GM18511 (cell line): ENCODE results near the gene TTLL1.
"Not testable (repeated sequence)": the region's sequence is repeated elsewhere in the genome, so short reads cannot be mapped to it uniquely, and the experiment has no call there.

Source experiments
- ATAC-seq: cut with Tn5 transposase; IDR thresholded peaks from one replicate; pipeline ENCODE4 v1.9.1; 2021; ENCODE audit warnings: mild to moderate bottlenecking, moderate library complexity; ENCODE audit not compliant: unreplicated experiment

Gene TTLL1

GRCh38 chr22:43078522-43078921 lies 10.7 kb downstream of the TTLL1 start:
- no peak for ATAC-seq

GRCh38 chr22:43077121-43077877 lies 11.9 kb downstream of the TTLL1 start:
- no peak for ATAC-seq

- ATAC-seq = no peak
Measured at GRCh38 chr22:43066844-43067385, 22.3 kb downstream of the TTLL1 start.

GRCh38 chr22:43066134-43066533 lies 23.1 kb downstream of the TTLL1 start:
- ATAC-seq = no peak

GRCh38 chr22:43060183-43060582 lies 29.0 kb downstream of the TTLL1 start:
- no peak for ATAC-seq

- no peak for ATAC-seq
Measured at GRCh38 chr22:43057641-43058040, 31.6 kb downstream of the TTLL1 start.

GRCh38 chr22:43053176-43053575 lies 36.0 kb downstream of the TTLL1 start:
- no peak for ATAC-seq

GRCh38 chr22:43050995-43051394 lies 38.2 kb downstream of the TTLL1 start:
- ATAC-seq = no peak

- ATAC-seq = no peak
Measured at GRCh38 chr22:43047605-43048004, 41.6 kb downstream of the TTLL1 start.

GRCh38 chr22:43044290-43044712 lies 44.9 kb downstream of the TTLL1 start:
- ATAC-seq = no peak

GRCh38 chr22:43042101-43042780 lies 47.0 kb downstream of the TTLL1 start:
- ATAC-seq = no peak

- ATAC-seq = no peak
Measured at GRCh38 chr22:43039800-43040199, 49.4 kb downstream of the TTLL1 start.

GRCh38 chr22:43038325-43038724 lies 50.9 kb downstream of the TTLL1 start:
- ATAC-seq = no peak

- ATAC-seq = no peak
Measured at GRCh38 chr22:43036282-43036829, 52.8 kb downstream of the TTLL1 start.

GRCh38 chr22:43035250-43035649 lies 53.9 kb downstream of the TTLL1 start:
- ATAC-seq = no peak

GRCh38 chr22:43031617-43032016 lies 57.6 kb downstream of the TTLL1 start:
- ATAC-seq = no peak

GRCh38 chr22:43018615-43019014 lies 70.6 kb downstream of the TTLL1 start:
- ATAC-seq = no peak

GRCh38 chr22:43017525-43018460 lies 71.4 kb downstream of the TTLL1 start:
- ATAC-seq = no peak

GRCh38 chr22:43016150-43016549 lies 73.0 kb downstream of the TTLL1 start:
- not testable (repeated sequence) for ATAC-seq

GRCh38 chr22:43015677-43016042 lies 73.5 kb downstream of the TTLL1 start:
- ATAC-seq = no peak
